ENCODE measurements around the gene ELAPOR1. TPM values are rescaled to one million over a fixed set of nuclear protein-coding genes. Genes with fewer than 3 reads are reported as not detected.

Gene ELAPOR1
- total RNA-seq, 1 donor from 2014 or later: 0.08 TPM

DNA sequence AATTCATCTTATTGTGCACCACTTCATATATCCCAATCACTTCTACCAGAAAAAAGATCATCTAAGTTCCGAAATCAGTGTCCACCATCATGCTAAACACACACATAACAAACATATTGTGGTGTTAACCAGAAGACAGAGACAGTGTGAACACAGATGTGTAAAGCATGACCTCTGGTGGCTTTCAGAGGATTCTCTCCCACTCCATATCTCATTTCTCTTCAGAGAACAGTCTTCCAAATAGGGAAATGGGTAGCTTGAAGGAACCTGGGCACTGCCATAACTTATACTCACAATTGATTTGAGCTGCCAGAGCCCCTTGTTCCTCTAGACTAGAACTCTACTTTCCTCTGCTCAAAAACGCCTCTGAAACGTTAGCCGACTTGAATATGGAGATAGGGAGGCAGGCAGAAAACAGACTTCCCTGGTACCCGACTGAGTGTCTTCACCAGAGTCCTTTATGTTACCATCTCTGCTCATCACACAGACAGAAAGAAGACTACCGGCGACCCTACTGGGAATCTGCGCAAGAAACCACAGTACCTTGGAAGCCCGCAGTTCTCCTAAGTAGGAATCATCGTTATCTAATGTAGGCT lies 1.8 kb upstream of the ELAPOR1 start:
- H3K4me3 ChIP-seq (ENCODE audit: low read depth, low read length): no peak overlapping the region
- TF ChIP-seq, protein P1, sequence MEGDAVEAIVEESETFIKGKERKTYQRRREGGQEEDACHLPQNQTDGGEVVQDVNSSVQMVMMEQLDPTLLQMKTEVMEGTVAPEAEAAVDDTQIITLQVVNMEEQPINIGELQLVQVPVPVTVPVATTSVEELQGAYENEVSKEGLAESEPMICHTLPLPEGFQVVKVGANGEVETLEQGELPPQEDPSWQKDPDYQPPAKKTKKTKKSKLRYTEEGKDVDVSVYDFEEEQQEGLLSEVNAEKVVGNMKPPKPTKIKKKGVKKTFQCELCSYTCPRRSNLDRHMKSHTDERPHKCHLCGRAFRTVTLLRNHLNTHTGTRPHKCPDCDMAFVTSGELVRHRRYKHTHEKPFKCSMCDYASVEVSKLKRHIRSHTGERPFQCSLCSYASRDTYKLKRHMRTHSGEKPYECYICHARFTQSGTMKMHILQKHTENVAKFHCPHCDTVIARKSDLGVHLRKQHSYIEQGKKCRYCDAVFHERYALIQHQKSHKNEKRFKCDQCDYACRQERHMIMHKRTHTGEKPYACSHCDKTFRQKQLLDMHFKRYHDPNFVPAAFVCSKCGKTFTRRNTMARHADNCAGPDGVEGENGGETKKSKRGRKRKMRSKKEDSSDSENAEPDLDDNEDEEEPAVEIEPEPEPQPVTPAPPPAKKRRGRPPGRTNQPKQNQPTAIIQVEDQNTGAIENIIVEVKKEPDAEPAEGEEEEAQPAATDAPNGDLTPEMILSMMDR (IDR thresholded peaks at IDR 0.05; ENCODE audit: insufficient read depth, low read length, poor library complexity, severe bottlenecking): no peak
- H3K36me3 ChIP-seq (ENCODE audit: control insufficient read depth, insufficient read depth, low read length): no peaks in the 10 kb centered on the region
- no peak for DNase-seq (ENCODE audit: low read depth)
- H3K27me3 ChIP-seq (ENCODE audit: control insufficient read depth, insufficient read depth, low read length): peaks cover 22% of the 10 kb centered on the region

DNA sequence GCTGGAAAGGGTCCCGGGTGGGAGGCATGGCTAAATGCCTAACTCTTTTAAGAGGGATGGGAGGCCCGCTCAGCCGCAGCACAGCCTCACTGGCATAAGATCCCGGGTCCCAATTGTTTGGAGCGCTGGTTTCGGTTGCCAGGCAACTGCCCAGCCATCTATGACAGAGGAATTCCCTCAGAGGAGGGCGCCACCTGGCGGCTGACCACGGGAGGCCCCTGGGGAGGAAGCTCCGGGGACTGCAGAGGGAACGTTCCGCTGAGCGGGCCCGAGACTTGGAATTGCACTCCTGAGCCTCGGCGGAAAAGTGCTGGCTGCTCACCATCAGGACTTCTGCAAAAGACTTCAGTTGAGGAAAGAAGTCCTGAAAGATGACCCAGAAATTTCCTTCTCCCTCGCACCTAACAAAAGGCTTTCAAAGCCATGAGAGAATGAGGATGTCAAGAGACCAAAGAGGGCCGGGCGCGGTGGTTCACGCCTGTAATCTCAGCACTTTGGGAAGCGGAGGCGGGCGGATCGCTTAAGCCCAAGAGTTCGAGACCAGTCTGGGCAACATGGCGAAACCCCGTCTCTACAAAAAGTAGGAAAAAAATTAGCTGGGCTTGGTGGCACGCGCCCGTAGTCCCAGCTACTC lies 1.1 kb upstream of the ELAPOR1 start:
- Histone ChIP-seq H3K4me3 (ENCODE audit: low read depth, low read length) (no peak overlapping the region), H3K36me3 (ENCODE audit: control insufficient read depth, insufficient read depth, low read length) (no peaks in the 10 kb centered on the region), H3K27me3 (ENCODE audit: control insufficient read depth, insufficient read depth, low read length) (peaks cover 22% of the 10 kb centered on the region)
- peak; percentile 68 for DNase-seq (ENCODE audit: low read depth)
- TF ChIP-seq, protein P1 (IDR thresholded peaks at IDR 0.05; ENCODE audit: insufficient read depth, low read length, poor library complexity, severe bottlenecking): peak; percentile 99

DNA sequence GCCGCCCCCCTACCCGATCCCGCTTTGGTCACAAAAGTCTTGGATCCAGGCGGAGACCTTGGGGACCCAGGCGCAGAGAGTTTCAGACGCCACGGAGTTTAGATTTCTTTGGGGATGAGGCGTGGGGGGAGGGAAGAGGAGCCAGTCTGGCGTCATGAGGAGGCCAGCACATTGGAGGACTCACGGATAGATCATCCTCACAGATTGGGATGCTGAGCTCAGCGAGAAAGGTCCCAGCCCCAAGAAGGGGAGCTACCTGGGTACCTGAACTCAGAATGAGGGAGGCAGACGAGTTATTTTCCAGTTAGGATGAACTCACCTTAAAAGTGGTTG lies 393 bp downstream of the ELAPOR1 start:
- no peak overlapping the region for H3K4me3 ChIP-seq (ENCODE audit: low read depth, low read length)
- DNase-seq (ENCODE audit: low read depth): no peak
- H3K36me3 ChIP-seq (ENCODE audit: control insufficient read depth, insufficient read depth, low read length): no peaks in the 10 kb centered on the region
- TF ChIP-seq, protein P1 (IDR thresholded peaks at IDR 0.05; ENCODE audit: insufficient read depth, low read length, poor library complexity, severe bottlenecking): no peak
- H3K27me3 ChIP-seq (ENCODE audit: control insufficient read depth, insufficient read depth, low read length): peaks cover 22% of the 10 kb centered on the region

DNA sequence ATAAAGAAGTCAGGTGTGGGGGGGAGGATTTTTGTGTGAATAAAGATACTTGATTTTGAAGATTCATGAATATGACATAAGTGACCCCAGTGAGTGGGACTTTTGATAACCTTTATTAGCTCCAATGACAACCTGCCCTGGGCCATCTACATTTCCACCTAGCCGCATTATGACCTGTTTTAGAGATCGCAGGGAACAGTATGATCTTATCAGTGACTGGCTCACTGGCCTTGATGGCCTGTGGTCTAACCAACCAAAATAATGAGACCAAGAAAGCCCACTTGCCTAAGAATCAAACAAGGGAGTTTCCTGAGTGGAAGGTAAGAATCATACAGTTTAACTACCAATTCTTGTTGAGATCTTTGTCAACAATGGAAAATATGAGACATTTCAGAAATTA lies 1.8 kb downstream of the ELAPOR1 start:
- no peak overlapping the region for H3K4me3 ChIP-seq (ENCODE audit: low read depth, low read length)
- H3K27me3 ChIP-seq (ENCODE audit: control insufficient read depth, insufficient read depth, low read length): peaks cover 20% of the 10 kb centered on the region
- DNase-seq (ENCODE audit: low read depth): no peak
- H3K36me3 ChIP-seq (ENCODE audit: control insufficient read depth, insufficient read depth, low read length): no peaks in the 10 kb centered on the region
- TF ChIP-seq, protein P1 (IDR thresholded peaks at IDR 0.05; ENCODE audit: insufficient read depth, low read length, poor library complexity, severe bottlenecking): no peak

DNA sequence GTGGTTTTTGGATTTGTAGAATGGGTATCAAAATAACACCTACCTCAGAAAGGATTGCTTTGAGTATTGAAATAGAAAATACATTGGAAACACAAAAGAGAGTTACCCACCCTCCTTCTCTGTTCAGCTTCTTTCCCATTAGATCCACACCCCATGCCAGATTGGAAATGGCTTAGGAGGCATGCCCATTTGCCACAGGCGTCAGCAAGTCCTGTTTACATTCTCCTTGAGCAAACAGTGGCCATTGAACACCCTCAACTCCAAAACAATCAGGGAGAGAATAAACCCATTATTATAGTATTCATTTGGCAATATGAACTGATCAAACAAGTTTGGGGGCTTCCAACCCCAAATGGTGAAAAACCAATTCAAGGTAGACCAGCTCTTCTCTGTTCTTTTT lies 2.4 kb downstream of the ELAPOR1 start:
- H3K27me3 ChIP-seq (ENCODE audit: control insufficient read depth, insufficient read depth, low read length): peaks cover 18% of the 10 kb centered on the region
- DNase-seq (ENCODE audit: low read depth): no peak
- H3K4me3 ChIP-seq (ENCODE audit: low read depth, low read length): no peak overlapping the region
- TF ChIP-seq, protein P1 (IDR thresholded peaks at IDR 0.05; ENCODE audit: insufficient read depth, low read length, poor library complexity, severe bottlenecking): no peak
- H3K36me3 ChIP-seq (ENCODE audit: control insufficient read depth, insufficient read depth, low read length): no peaks in the 10 kb centered on the region

DNA sequence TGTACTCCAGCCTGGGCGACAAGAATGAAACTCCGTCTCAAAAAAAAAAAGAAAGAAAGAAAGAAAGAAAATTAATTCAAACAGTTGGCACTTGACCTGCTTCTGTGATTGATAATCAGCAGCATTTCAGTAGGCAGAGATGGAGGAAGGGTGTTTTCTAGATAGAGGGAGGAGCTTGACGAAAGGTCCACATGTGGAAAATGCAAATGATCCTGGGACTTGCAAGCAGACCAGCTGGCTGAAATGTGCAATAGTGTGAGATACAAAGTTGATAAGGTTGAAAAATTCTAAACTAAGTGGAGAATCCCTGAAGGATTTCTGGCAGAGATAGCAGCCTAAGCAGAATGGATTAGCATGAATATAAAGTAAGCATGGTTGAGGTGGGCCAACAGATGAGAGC lies 4.2 kb downstream of the ELAPOR1 start:
- no peak for DNase-seq (ENCODE audit: low read depth)
- no peak overlapping the region for H3K4me3 ChIP-seq (ENCODE audit: low read depth, low read length)
- TF ChIP-seq, protein P1 (IDR thresholded peaks at IDR 0.05; ENCODE audit: insufficient read depth, low read length, poor library complexity, severe bottlenecking): no peak

More for the DNA sequence above, 4.2 kb downstream of the ELAPOR1 start:
- Histone ChIP-seq H3K27me3 (ENCODE audit: control insufficient read depth, insufficient read depth, low read length) (peaks cover 16% of the 10 kb centered on the region), H3K36me3 (ENCODE audit: control insufficient read depth, insufficient read depth, low read length) (no peaks in the 10 kb centered on the region)

Data from kidney epithelial cell (primary cell).